Measurements from ENCODE around the gene TMEM123.
"Not testable (repeated sequence)": the region's sequence is repeated elsewhere in the genome, so short reads cannot be mapped to it uniquely, and the experiment has no call there.

The TMEM123 gene

GRCh38 chr11:102391549-102392237 is 60.9 kb downstream of the TMEM123 start:
- DNase-seq = no peak

- DNase-seq = peak; percentile 17
These were observed 61.7 kb downstream of the TMEM123 start for GRCh38 chr11:102390667-102391465.

GRCh38 chr11:102389253-102389652 is 63.3 kb downstream of the TMEM123 start:
- no peak for DNase-seq

- no peak for DNase-seq
These were observed 65.4 kb downstream of the TMEM123 start for GRCh38 chr11:102387043-102387781.

- DNase-seq = no peak
These were observed 66.3 kb downstream of the TMEM123 start for GRCh38 chr11:102386136-102386734.

GRCh38 chr11:102385085-102386007 is 67.2 kb downstream of the TMEM123 start:
- no peak for DNase-seq

GRCh38 chr11:102384419-102385079 is 68.0 kb downstream of the TMEM123 start:
- DNase-seq = no peak

GRCh38 chr11:102383839-102384238 is 68.7 kb downstream of the TMEM123 start:
- no peak for DNase-seq

GRCh38 chr11:102382384-102382783 is 70.2 kb downstream of the TMEM123 start:
- DNase-seq = no peak

GRCh38 chr11:102378818-102379217 is 73.7 kb downstream of the TMEM123 start:
- no peak for DNase-seq

GRCh38 chr11:102377891-102378290 is 74.7 kb downstream of the TMEM123 start:
- no peak for DNase-seq

- DNase-seq = no peak
These were observed 76.7 kb downstream of the TMEM123 start for GRCh38 chr11:102375720-102376399.

GRCh38 chr11:102374633-102375424 is 77.7 kb downstream of the TMEM123 start:
- not testable (repeated sequence) for DNase-seq

GRCh38 chr11:102368472-102368871 is 84.1 kb downstream of the TMEM123 start:
- no peak for DNase-seq

- no peak for DNase-seq
These were observed 85.2 kb downstream of the TMEM123 start for GRCh38 chr11:102367364-102367763.

- no peak for DNase-seq
These were observed 87.6 kb downstream of the TMEM123 start for GRCh38 chr11:102364991-102365390.

- no peak for DNase-seq
These were observed 91.2 kb downstream of the TMEM123 start for GRCh38 chr11:102361086-102362031.

- DNase-seq = no peak
These were observed 91.9 kb downstream of the TMEM123 start for GRCh38 chr11:102360681-102361080.

GRCh38 chr11:102359372-102359771 is 93.2 kb downstream of the TMEM123 start:
- no peak for DNase-seq

Data from NCI-H748 treated with DMSO at 0.1 percent for 48 hours (cell line).